ENCODE results near the gene SLC12A3. TPM values are rescaled to one million over a fixed set of nuclear protein-coding genes. Genes with fewer than 3 reads are reported as not detected.

The SLC12A3 gene
- total and polyA plus RNA-seq, 2 donors (not counting 1 experiment from before 2014, with no cell fraction given), result not detected

DNA sequence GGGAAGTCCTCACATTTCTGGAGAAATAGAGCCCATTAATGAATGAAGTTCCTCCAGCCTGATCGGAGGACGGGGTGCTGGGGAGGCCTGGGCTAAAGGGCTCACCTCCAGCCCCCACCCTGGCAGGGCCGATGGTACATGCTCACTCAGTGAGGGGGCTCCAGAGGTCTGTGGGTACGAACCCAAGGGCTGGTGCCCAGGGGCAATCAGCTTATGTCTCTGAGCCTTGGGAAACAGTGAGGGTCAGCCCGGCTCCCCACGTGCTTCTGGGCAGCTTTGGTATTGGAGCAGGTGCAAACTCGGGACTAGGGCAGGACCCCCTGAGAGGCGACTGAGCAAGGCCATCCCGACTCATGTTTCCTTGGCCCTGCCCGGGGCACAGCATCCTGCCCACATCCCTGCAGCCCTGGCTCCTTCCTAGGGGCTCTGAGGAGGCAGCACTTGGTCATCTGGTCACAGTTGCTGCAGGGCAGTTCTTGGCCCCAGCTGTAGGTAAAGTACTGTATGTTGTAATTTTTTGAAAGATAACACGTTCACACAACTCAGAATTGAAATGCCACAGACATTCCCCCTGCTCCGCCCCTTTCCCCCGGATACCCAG, 95.8 kb downstream of the SLC12A3 start:
- H3K79me2 ChIP-seq (ENCODE audit: control insufficient read depth, insufficient read depth, low read length), result no peaks in the 10 kb centered on the region

DNA sequence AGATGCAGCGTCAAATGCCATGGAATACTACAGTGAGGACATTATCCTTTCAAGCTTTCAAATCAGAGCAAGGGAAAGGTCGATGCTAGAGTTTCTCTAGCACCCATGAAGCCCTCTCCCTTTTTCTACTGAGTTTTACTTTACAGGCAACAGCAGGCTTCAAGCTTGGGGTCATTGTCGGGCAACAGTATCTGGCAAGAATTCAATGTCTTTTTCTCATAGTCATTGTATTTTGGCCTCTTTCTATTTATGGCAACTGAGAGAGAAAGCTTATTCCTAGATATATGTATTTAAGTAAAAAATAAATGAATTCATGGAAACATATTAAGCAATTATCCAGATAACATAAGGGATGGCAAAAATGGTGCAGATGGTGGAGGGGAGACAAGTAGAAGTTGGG, 96.4 kb downstream of the SLC12A3 start:
- H3K4me3 ChIP-seq (replicated peaks in 1 of 4; ENCODE audit: control extremely low read depth in 1 of 4, insufficient read depth in 1 of 4, low read depth in 3 of 4, low read length in 4 of 4), result no peak overlapping the region
- no peaks in the 10 kb centered on the region for H3K9me3 ChIP-seq (ENCODE audit: control insufficient read depth, insufficient read depth, low read depth, low read length)
- H3K79me2 ChIP-seq (ENCODE audit: control insufficient read depth, insufficient read depth, low read length), result no peaks in the 10 kb centered on the region
- H3K36me3 ChIP-seq (ENCODE audit: control insufficient read depth, insufficient read depth, low read length), result no peaks in the 10 kb centered on the region
- no peak overlapping the region for H3K9ac ChIP-seq (ENCODE audit: insufficient read depth, low read length)
- DNase-seq (ENCODE audit: low read depth in 2 of 2), result peak in 1 of 2 donors; percentile 69
- H4K20me1 ChIP-seq (ENCODE audit: control insufficient read depth, extremely low read depth, insufficient read depth, low read length), result no peaks in the 10 kb centered on the region
- no peak overlapping the region for H2AFZ ChIP-seq (ENCODE audit: low read length)
- no peak overlapping the region for H3K4me2 ChIP-seq (ENCODE audit: extremely low read depth, insufficient read depth, low read length)
- no peaks in the 10 kb centered on the region for H3K27me3 ChIP-seq (ENCODE audit: control insufficient read depth, insufficient read depth, low read length)
- H3K27ac ChIP-seq (ENCODE audit: insufficient read depth, low read length), result no peak overlapping the region
- no peak for TF ChIP-seq EZH2 (IDR thresholded peaks at IDR 0.05; ENCODE audit: low read length, missing control alignments)
- TF ChIP-seq, protein P1, sequence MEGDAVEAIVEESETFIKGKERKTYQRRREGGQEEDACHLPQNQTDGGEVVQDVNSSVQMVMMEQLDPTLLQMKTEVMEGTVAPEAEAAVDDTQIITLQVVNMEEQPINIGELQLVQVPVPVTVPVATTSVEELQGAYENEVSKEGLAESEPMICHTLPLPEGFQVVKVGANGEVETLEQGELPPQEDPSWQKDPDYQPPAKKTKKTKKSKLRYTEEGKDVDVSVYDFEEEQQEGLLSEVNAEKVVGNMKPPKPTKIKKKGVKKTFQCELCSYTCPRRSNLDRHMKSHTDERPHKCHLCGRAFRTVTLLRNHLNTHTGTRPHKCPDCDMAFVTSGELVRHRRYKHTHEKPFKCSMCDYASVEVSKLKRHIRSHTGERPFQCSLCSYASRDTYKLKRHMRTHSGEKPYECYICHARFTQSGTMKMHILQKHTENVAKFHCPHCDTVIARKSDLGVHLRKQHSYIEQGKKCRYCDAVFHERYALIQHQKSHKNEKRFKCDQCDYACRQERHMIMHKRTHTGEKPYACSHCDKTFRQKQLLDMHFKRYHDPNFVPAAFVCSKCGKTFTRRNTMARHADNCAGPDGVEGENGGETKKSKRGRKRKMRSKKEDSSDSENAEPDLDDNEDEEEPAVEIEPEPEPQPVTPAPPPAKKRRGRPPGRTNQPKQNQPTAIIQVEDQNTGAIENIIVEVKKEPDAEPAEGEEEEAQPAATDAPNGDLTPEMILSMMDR (conservative IDR thresholded peaks at IDR 0.05 in 1 of 2, IDR thresholded peaks at IDR 0.05 in 1 of 2; ENCODE audit: low read depth in 1 of 2, low read length in 2 of 2), result no peak
- peaks cover 18% of the 10 kb centered on the region for H3K4me1 ChIP-seq (ENCODE audit: control insufficient read depth, extremely low read depth, insufficient read depth, low read length)

More for the DNA sequence above, 95.8 kb downstream of the SLC12A3 start:
- Histone ChIP-seq H4K20me1 (ENCODE audit: control insufficient read depth, extremely low read depth, insufficient read depth, low read length) (no peaks in the 10 kb centered on the region), H3K27me3 (ENCODE audit: control insufficient read depth, insufficient read depth, low read length) (no peaks in the 10 kb centered on the region), H3K4me2 (ENCODE audit: extremely low read depth, insufficient read depth, low read length) (no peak overlapping the region), H3K9me3 (ENCODE audit: control insufficient read depth, insufficient read depth, low read depth, low read length) (no peaks in the 10 kb centered on the region), H3K27ac (ENCODE audit: insufficient read depth, low read length) (no peak overlapping the region), H3K36me3 (ENCODE audit: control insufficient read depth, insufficient read depth, low read length) (no peaks in the 10 kb centered on the region), H3K9ac (ENCODE audit: insufficient read depth, low read length) (no peak overlapping the region), H2AFZ (ENCODE audit: low read length) (no peak overlapping the region), H3K4me3 (replicated peaks in 1 of 4; ENCODE audit: control extremely low read depth in 1 of 4, insufficient read depth in 1 of 4, low read depth in 3 of 4, low read length in 4 of 4) (no peak overlapping the region), H3K4me1 (ENCODE audit: control insufficient read depth, extremely low read depth, insufficient read depth, low read length) (peaks cover 12% of the 10 kb centered on the region)
- TF ChIP-seq, protein P1 (conservative IDR thresholded peaks at IDR 0.05 in 1 of 2, IDR thresholded peaks at IDR 0.05 in 1 of 2; ENCODE audit: low read depth in 1 of 2, low read length in 2 of 2), result no peak
- no peak for TF ChIP-seq EZH2 (IDR thresholded peaks at IDR 0.05; ENCODE audit: low read length, missing control alignments)
- DNase-seq (ENCODE audit: low read depth in 2 of 2), result no peak

DNA sequence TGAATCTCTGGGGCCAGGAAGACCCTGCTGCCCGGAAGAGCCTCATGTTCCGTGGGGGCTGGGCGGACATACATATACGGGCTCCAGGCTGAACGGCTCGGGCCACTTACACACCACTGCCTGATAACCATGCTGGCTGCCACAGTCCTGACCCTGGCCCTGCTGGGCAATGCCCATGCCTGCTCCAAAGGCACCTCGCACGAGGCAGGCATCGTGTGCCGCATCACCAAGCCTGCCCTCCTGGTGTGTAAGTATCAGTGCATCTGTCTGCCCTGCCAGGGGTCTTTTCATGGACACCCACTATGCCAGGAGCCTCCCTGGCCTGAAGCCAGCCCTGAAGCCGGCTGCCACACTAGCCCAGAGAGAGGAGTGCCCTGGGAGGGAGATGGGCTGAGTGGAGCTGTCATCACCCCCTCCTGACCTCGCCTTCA, 96.9 kb downstream of the SLC12A3 start, which contains the start of gene CETP:
TSS of gene CETP (plus strand) at position 100 of the 431 bp plus-strand sequence. CDS start at position 130, 30 bp downstream.
- Histone ChIP-seq H3K79me2 (ENCODE audit: control insufficient read depth, insufficient read depth, low read length) (no peaks in the 10 kb centered on the region), H3K4me1 (ENCODE audit: control insufficient read depth, extremely low read depth, insufficient read depth, low read length) (peaks cover 18% of the 10 kb centered on the region), H3K9ac (ENCODE audit: insufficient read depth, low read length) (no peak within 1 kb of the TSS), H3K4me3 (replicated peaks in 1 of 4; ENCODE audit: control extremely low read depth in 1 of 4, insufficient read depth in 1 of 4, low read depth in 3 of 4, low read length in 4 of 4) (no peak within 1 kb of the TSS), H3K36me3 (ENCODE audit: control insufficient read depth, insufficient read depth, low read length) (no peaks in the 10 kb centered on the region), H3K27me3 (ENCODE audit: control insufficient read depth, insufficient read depth, low read length) (no peaks in the 10 kb centered on the region), H3K4me2 (ENCODE audit: extremely low read depth, insufficient read depth, low read length) (no peak within 1 kb of the TSS), H3K9me3 (ENCODE audit: control insufficient read depth, insufficient read depth, low read depth, low read length) (no peaks in the 10 kb centered on the region), H4K20me1 (ENCODE audit: control insufficient read depth, extremely low read depth, insufficient read depth, low read length) (no peaks in the 10 kb centered on the region), H3K27ac (ENCODE audit: insufficient read depth, low read length) (no peak within 1 kb of the TSS), H2AFZ (ENCODE audit: low read length) (no peak within 1 kb of the TSS)
- no peak for TF ChIP-seq EZH2 (IDR thresholded peaks at IDR 0.05; ENCODE audit: low read length, missing control alignments)
- TF ChIP-seq, protein P1 (conservative IDR thresholded peaks at IDR 0.05 in 1 of 2, IDR thresholded peaks at IDR 0.05 in 1 of 2; ENCODE audit: low read depth in 1 of 2, low read length in 2 of 2), result no peak
- no peak for DNase-seq (ENCODE audit: low read depth in 2 of 2)

Measured in fibroblast of lung (primary cell).